Cardiac septum (tissue), 1 donor: Measurements from ENCODE around the gene IBTK. TPM values are rescaled to one million over a fixed set of nuclear protein-coding genes. Genes with fewer than 3 reads are reported as not detected.
"Not testable (repeated sequence)": the region's sequence is repeated elsewhere in the genome, so short reads cannot be mapped to it uniquely, and the experiment has no call there.

Source experiments
- DNase-seq: peaks from one replicate; pipeline ENCODE4 v3.0.0-alpha.2; 2020; ENCODE audit warnings: low spot score
- intact Hi-C: fragments of 100-400 bp; cut with DNase I; formaldehyde crosslinking; loops from one replicate; pipeline ENCODE4 v1.14.0; 2022
- total RNA-seq: library from RNA; stranded (reverse); fragmentation: NEBNext Ultra II Directional; extraction: Animal tissue kit (Norgen Biotek cat#: 25700); gene quantifications from one replicate; pipeline ENCODE4 v1.2.1, GENCODE V29; 2021
- donor health status: DM: no; HTN: no; CAD: no.

The IBTK gene
- total RNA-seq, 1 donor from 2014 or later: 36.5 TPM

- no peak for DNase-seq
- intact Hi-C loops: loop anchor here (10.0 kb wide), 1 partner anchor 945 kb away; the partner anchor contains the start of genes PGM3 and RWDD2A
Observed at GRCh38 chr6:82249381-82250253, 2.1 kb upstream of the IBTK start.

GRCh38 chr6:82248273-82248735, 760 bp upstream of the IBTK start:
- intact Hi-C loops: loop anchor here (10.0 kb wide), 1 partner anchor 946 kb away; the partner anchor contains the start of genes PGM3 and RWDD2A

GRCh38 chr6:82246802-82247504, 591 bp downstream of the IBTK start:
- DNase-seq: peak; percentile 80
- intact Hi-C loops: loop anchor here (10.0 kb wide), 1 partner anchor 948 kb away; the partner anchor contains the start of genes PGM3 and RWDD2A

More at GRCh38 chr6:82248273-82248735, 760 bp upstream of the IBTK start:
- no peak for DNase-seq

- DNase-seq: no peak
- intact Hi-C loops: loop anchor here (10.0 kb wide), 1 partner anchor 948 kb away; the partner anchor contains the start of genes PGM3 and RWDD2A
Observed at GRCh38 chr6:82246370-82246769, 1.2 kb downstream of the IBTK start.

- DNase-seq: no peak
- intact Hi-C loops: loop anchor here (10.0 kb wide), 1 partner anchor 949 kb away; the partner anchor contains the start of genes PGM3 and RWDD2A
Observed at GRCh38 chr6:82245376-82245775, 2.2 kb downstream of the IBTK start.

- intact Hi-C loops: loop anchor here (10.0 kb wide), 1 partner anchor 951 kb away; the partner anchor contains the start of genes PGM3 and RWDD2A
- DNase-seq: no peak
Observed at GRCh38 chr6:82243884-82244283, 3.7 kb downstream of the IBTK start.

- intact Hi-C loops: loop anchor here (10.0 kb wide), 1 partner anchor 955 kb away; the partner anchor contains the start of genes PGM3 and RWDD2A
- no peak for DNase-seq
Observed at GRCh38 chr6:82240186-82240585, 7.4 kb downstream of the IBTK start.

- intact Hi-C loops: no loop called here
- no peak for DNase-seq
Observed at GRCh38 chr6:82239597-82239996, 7.9 kb downstream of the IBTK start.

GRCh38 chr6:82237013-82237412, 10.5 kb downstream of the IBTK start:
- intact Hi-C loops: no loop called here
- no peak for DNase-seq

- no peak for DNase-seq
- intact Hi-C loops: no loop called here
Observed at GRCh38 chr6:82227770-82228169, 19.8 kb downstream of the IBTK start.

GRCh38 chr6:82220167-82220566, 27.4 kb downstream of the IBTK start:
- intact Hi-C loops: no loop called here
- no peak for DNase-seq

- intact Hi-C loops: no loop called here
Observed at GRCh38 chr6:82217018-82217586, 30.4 kb downstream of the IBTK start.

GRCh38 chr6:82216549-82216948, 31.0 kb downstream of the IBTK start:
- intact Hi-C loops: no loop called here
- DNase-seq: no peak

More at GRCh38 chr6:82217018-82217586, 30.4 kb downstream of the IBTK start:
- DNase-seq: no peak

GRCh38 chr6:82211326-82211725, 36.2 kb downstream of the IBTK start:
- intact Hi-C loops: no loop called here
- no peak for DNase-seq

- no peak for DNase-seq
- intact Hi-C loops: no loop called here
Observed at GRCh38 chr6:82208913-82209312, 38.6 kb downstream of the IBTK start.

- no peak for DNase-seq
- intact Hi-C loops: no loop called here
Observed at GRCh38 chr6:82205930-82206392, 41.6 kb downstream of the IBTK start.

- intact Hi-C loops: no loop called here
Observed at GRCh38 chr6:82204020-82204419, 43.5 kb downstream of the IBTK start.

GRCh38 chr6:82197784-82198183, 49.8 kb downstream of the IBTK start:
- no peak for DNase-seq
- intact Hi-C loops: no loop called here

More at GRCh38 chr6:82204020-82204419, 43.5 kb downstream of the IBTK start:
- no peak for DNase-seq

GRCh38 chr6:82197245-82197644, 50.3 kb downstream of the IBTK start:
- DNase-seq, intact Hi-C loops: not testable (repeated sequence)
